ENCODE results near the gene N4BP2. TPM values are rescaled to one million over a fixed set of nuclear protein-coding genes. Genes with fewer than 3 reads are reported as not detected.
A peak's percentile ranks its signal among the peaks of the same experiment; 100 is the strongest.
"Not testable (repeated sequence)": the region's sequence is repeated elsewhere in the genome, so short reads cannot be mapped to it uniquely, and the experiment has no call there.

The N4BP2 gene
- total RNA-seq, 4 donors from 2014 or later, result 5.3 to 11.9 (median 11.1) TPM

DNA sequence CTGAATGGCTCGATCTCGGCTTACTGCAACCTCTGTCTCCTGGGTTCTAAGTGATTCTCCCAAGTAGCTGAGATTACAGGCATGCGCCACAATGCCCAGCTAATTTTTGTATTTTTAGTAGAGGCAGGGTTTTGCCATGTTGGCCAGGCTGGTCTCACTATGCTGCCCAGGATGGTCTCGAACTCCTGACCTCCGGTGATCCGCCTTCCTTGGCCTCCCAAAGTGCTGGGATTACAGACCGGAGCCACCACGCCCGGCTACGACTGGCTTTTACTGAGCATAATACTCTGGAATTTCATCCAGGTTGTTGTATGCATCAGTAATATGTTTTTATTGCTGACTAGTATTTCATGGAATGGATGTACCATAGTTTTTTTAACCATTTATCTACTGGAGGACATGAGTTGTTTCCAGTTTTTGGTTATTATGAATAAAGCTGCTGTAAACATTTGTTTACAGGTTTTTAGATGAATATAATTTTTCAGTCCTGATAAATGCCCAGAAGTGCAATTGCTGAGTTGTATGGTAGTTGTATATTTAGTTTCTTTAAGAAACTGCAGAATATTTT, 31.2 kb downstream of the N4BP2 start:
- H3K4me3 ChIP-seq (ENCODE audit: low read depth, poor library complexity, severe bottlenecking), result no peak overlapping the region
- TF ChIP-seq POLR2A (IDR thresholded peaks at IDR 0.05), result no peak
- TF ChIP-seq, protein P1, sequence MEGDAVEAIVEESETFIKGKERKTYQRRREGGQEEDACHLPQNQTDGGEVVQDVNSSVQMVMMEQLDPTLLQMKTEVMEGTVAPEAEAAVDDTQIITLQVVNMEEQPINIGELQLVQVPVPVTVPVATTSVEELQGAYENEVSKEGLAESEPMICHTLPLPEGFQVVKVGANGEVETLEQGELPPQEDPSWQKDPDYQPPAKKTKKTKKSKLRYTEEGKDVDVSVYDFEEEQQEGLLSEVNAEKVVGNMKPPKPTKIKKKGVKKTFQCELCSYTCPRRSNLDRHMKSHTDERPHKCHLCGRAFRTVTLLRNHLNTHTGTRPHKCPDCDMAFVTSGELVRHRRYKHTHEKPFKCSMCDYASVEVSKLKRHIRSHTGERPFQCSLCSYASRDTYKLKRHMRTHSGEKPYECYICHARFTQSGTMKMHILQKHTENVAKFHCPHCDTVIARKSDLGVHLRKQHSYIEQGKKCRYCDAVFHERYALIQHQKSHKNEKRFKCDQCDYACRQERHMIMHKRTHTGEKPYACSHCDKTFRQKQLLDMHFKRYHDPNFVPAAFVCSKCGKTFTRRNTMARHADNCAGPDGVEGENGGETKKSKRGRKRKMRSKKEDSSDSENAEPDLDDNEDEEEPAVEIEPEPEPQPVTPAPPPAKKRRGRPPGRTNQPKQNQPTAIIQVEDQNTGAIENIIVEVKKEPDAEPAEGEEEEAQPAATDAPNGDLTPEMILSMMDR (IDR thresholded peaks at IDR 0.05), result no peak
- intact Hi-C loops (cut with DNase I; ENCODE audit: low total_unique reads), result no loop called here
- peak in 1 of 2 donors; percentile 58 for DNase-seq (ENCODE audit: low spot score in 2 of 2)
- 95 to 98% methylated on average over 10 of the region's 10 CpGs for WGBS, 2 donors

DNA sequence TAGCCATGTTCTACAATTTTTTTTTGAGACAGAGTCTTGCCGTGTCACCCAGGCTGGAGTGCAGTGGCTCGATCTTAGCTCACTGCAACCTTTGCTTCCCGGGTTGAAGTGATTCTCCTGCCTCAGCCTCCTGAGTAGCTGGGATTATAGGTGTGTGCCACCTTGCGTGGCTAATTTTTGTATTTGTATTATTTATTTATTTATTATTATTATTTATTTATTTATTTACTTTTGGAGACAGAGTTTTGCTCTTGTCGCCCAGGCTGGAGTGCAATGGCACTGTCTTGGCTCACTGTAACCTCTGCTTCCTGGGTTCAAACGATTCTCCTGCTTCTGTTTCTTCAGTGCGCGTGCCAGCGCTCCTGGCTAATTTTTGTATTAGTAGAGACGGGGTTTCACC, 36.8 kb downstream of the N4BP2 start:
- intact Hi-C loops (cut with DNase I; ENCODE audit: low total_unique reads), result loop anchor here (10.0 kb wide), 1 partner anchor 89 kb away; no protein-coding TSS in a partner anchor

DNA sequence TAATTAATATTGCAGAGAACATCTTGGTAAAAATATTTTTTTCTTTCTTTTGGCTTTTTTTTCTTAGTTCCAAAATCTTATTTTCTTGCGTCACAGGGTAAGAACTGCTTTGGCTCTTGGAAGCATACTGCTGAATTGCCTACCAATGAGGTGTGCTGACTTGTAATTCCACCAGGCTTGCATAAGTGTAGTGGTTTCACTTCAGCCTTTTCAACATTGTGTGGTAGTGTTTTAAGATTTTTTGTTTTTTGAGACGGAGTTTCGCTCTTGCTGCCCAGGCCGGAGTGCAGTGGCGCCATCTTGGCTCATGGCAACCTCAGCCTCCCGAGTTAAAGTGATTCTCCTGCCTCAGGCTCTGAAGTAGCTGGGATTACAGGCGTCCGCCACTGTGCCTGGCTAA, 42.4 kb downstream of the N4BP2 start:
- no peak for DNase-seq (ENCODE audit: low spot score in 2 of 2)
- WGBS, 2 donors, result 92 to 93% methylated on average over 8 of the region's 8 CpGs
- intact Hi-C loops (cut with DNase I; ENCODE audit: low total_unique reads), result loop anchor here (10.0 kb wide), 1 partner anchor 94 kb away; no protein-coding TSS in a partner anchor
- no peak overlapping the region for H3K4me3 ChIP-seq (ENCODE audit: low read depth, poor library complexity, severe bottlenecking)
- no peak for TF ChIP-seq POLR2A (IDR thresholded peaks at IDR 0.05)
- TF ChIP-seq, protein P1 (IDR thresholded peaks at IDR 0.05), result no peak

More for the DNA sequence above, 36.8 kb downstream of the N4BP2 start:
- not testable (repeated sequence) for H3K4me3 ChIP-seq (ENCODE audit: low read depth, poor library complexity, severe bottlenecking); DNase-seq (ENCODE audit: low spot score in 2 of 2)
- 95 to 97% methylated on average over 10 of the region's 10 CpGs for WGBS, 2 donors

DNA sequence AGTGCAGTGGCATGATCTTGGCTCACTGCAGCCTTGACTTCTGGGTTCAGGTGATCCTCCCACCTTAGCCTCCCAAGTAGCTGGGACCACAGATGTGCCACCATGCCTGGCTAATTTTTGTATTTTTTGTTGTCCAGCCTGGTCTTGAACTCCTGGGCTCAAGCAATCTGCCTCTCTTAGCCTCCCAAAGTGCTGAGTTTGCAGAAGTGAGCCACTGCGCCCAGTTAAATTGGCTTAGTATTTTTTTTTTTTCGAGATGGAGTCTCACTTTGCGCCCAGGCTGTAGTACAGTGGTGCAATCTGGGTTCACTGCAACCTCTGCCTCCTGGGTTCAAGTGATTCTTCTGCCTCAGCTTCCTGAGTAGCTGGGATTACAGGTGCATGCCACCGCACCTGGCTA, 50.5 kb downstream of the N4BP2 start:
- H3K4me3 ChIP-seq (ENCODE audit: low read depth, poor library complexity, severe bottlenecking); DNase-seq (ENCODE audit: low spot score in 2 of 2); intact Hi-C loops (cut with DNase I; ENCODE audit: low total_unique reads): not testable (repeated sequence)
- 93 to 100% methylated on average over 4 of the region's 4 CpGs for WGBS, 2 donors

DNA sequence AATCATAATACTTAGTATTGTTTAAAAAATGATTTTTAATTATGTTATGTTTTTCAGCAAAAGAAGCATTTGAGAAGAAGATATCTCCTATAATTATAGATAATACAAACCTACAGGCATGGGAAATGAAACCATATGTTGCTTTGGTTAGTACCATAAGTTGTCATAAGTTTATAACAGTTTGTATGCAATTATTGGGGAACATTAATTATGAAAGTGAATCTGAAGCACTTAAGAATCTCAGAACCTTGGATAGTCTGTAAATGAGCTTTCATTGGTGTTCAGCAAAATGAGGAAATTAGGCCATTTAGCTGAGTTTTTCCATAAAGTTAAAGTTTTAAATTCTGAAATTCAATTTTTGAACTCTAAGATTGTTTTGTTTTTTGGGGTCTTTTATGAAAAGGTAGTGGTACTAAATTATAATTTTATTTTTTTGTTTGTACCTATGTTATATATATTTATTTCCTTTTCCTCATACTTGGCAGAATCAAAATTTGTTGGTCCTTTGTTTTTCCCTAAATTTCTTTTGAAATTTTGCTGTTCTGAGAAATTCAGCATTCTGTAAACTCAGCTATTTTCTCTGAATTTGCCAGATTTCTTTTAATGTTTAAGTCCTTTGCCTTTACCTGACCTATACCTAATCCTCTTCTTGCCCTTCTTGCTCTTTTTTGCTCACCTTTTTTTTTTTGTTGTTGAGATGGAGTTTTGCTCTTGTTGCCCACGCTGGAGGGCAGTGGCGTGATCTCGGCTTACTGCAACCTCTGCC, 55.6 kb downstream of the N4BP2 start:
- WGBS, 2 donors, result 97 to 100% methylated on average over 3 of the region's 3 CpGs

DNA sequence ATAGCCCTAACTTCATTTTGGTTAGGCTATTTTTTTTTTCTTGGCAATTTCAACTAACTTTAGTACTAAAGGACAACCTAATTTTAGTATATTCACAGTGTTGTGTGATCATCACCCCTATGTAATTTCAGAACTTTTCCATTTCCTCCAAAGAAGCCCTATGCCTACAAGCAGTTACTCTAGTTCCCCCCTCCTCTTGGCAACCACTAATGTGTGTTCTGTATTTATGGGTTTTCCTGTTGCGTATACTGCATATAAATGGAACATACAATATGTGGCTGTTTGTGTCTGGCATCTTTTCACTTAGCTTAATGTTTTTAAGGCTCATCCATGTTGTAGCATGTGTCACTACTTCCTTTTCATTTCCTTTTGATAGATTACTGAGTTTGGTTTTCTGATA, 57.6 kb downstream of the N4BP2 start:
- no peak for TF ChIP-seq POLR2A (IDR thresholded peaks at IDR 0.05)
- TF ChIP-seq, protein P1 (IDR thresholded peaks at IDR 0.05), result no peak
- DNase-seq (ENCODE audit: low spot score in 2 of 2), result no peak
- H3K4me3 ChIP-seq (ENCODE audit: low read depth, poor library complexity, severe bottlenecking), result no peak overlapping the region
- WGBS, 2 donors, result 92 to 93% methylated on average over 1 of the region's 1 CpG
- intact Hi-C loops (cut with DNase I; ENCODE audit: low total_unique reads), result no loop called here

More for the DNA sequence above, 55.6 kb downstream of the N4BP2 start:
- H3K4me3 ChIP-seq (ENCODE audit: low read depth, poor library complexity, severe bottlenecking), result no peak overlapping the region
- TF ChIP-seq POLR2A (IDR thresholded peaks at IDR 0.05), result no peak
- TF ChIP-seq, protein P1 (IDR thresholded peaks at IDR 0.05), result no peak
- intact Hi-C loops (cut with DNase I; ENCODE audit: low total_unique reads), result no loop called here
- no peak for DNase-seq (ENCODE audit: low spot score in 2 of 2)
